ENCODE measurements around the gene RTRAF.
A peak's percentile ranks its signal among the peaks of the same experiment; 100 is the strongest.

The RTRAF gene

DNA sequence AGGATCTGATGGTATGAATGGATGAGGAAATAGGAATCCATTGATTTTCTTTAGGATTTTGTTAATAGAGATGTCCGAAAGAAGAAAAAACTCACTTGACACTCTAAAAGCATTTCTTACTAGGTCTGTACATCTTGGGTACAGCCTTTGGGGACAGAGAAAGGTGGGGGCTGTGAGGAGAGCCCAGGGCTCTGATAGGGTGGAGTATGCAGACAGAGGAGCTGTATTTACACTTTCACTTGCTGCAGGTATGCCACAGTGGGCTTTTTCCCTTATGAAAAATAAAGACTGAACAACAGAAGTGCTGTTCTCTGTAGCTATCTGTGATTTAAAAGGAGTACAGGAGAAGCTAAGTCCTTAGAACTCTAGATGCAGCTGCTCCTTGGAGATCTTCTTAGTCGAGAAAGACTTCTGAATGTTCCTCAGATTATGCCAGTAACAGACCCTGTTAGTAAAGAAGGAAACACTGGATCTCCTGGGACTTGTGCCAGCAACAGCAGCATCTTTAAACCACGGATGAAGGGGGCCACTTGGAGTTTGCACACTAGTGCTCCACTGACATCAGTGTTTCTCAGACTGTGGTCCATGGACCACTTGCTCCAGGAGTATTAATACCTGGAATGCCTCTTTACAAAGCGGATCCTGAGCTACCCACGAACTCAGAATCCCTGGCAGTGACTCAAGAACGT, 19.4 kb upstream of the RTRAF start:
- Histone ChIP-seq H3K4me3 (ENCODE audit: low read length) (no peak overlapping the region), H3K9me3 (ENCODE audit: low read length) (no peaks in the 10 kb centered on the region), H3K4me1 (ENCODE audit: insufficient read depth, low read length) (no peaks in the 10 kb centered on the region), H3K36me3 (ENCODE audit: insufficient read depth, low read length) (no peaks in the 10 kb centered on the region), H2AFZ (ENCODE audit: low read depth, low read length) (no peak overlapping the region), H3K27me3 (ENCODE audit: insufficient read depth, low read length) (no peaks in the 10 kb centered on the region)

DNA sequence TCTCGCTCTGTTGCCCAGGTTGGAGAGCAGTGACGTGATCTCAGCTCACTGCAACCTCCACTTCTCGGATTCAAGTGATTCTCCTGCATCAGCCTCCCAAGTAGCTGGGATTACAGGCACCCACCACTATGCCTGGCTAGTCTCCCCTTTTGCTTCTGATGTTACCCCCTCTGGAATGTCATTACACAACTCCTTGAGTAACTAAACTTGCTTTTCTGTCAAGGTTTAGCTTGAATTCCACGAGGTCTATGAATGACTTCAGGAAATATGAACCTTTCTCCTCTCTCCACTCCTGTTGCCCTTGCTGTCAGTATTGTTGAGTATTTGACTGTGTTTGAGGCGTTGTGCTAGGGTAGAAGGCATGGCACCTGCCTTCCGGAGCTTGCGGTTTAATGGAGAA, 16.8 kb upstream of the RTRAF start:
- no peak overlapping the region for H2AFZ ChIP-seq (ENCODE audit: low read depth, low read length)
- no peak overlapping the region for H3K4me3 ChIP-seq (ENCODE audit: low read length)
- no peaks in the 10 kb centered on the region for H3K4me1 ChIP-seq (ENCODE audit: insufficient read depth, low read length)
- H3K36me3 ChIP-seq (ENCODE audit: insufficient read depth, low read length) = no peaks in the 10 kb centered on the region
- no peaks in the 10 kb centered on the region for H3K9me3 ChIP-seq (ENCODE audit: low read length)
- no peaks in the 10 kb centered on the region for H3K27me3 ChIP-seq (ENCODE audit: insufficient read depth, low read length)

DNA sequence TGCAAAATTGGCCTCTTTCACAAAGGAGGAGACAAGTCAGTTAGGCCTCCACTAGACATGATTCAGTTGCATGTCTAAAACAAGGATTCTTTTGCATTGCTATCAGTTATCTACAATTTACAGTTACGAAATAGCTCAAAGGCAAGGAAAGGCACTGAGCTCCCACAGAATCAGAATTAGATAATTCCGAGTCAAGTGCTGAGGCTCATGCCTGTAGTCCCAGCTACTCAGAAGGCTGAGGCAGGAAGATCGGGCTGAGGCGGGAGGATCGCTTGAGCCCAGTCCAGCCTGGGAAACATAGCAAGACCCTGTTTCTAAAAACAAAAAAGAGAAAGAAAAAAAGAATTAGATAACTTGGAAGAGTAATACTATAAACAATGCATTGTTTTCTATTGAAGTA, 12.3 kb upstream of the RTRAF start:
- H3K27me3 ChIP-seq (ENCODE audit: insufficient read depth, low read length) = no peaks in the 10 kb centered on the region
- H3K4me1 ChIP-seq (ENCODE audit: insufficient read depth, low read length) = no peaks in the 10 kb centered on the region
- H3K4me3 ChIP-seq (ENCODE audit: low read length) = no peak overlapping the region
- H2AFZ ChIP-seq (ENCODE audit: low read depth, low read length) = no peak overlapping the region
- H3K9me3 ChIP-seq (ENCODE audit: low read length) = no peaks in the 10 kb centered on the region
- no peaks in the 10 kb centered on the region for H3K36me3 ChIP-seq (ENCODE audit: insufficient read depth, low read length)

DNA sequence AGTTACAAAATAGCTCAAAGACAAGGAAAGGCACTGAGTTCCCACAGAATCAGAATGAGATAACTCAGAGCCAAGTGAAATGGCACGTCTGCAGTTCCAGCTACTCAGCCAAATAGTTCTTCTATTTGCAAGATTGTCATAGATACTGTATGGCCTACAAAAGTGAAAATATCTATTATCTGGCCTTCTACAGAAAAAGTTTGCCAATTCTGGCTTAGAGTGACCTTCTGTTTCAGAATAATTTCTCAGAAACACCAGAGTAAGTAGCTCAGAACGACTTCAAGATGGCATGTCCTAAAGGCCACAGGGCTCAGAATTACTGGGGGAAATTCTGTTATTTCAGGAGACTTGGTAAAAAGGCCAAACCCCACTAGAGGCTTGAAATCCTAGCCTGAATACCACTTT, 10.7 kb upstream of the RTRAF start:
- no peak overlapping the region for H2AFZ ChIP-seq (ENCODE audit: low read depth, low read length)
- H3K9me3 ChIP-seq (ENCODE audit: low read length) = peaks cover 3% of the 10 kb centered on the region
- no peaks in the 10 kb centered on the region for H3K4me1 ChIP-seq (ENCODE audit: insufficient read depth, low read length)
- H3K4me3 ChIP-seq (ENCODE audit: low read length) = no peak overlapping the region
- no peaks in the 10 kb centered on the region for H3K36me3 ChIP-seq (ENCODE audit: insufficient read depth, low read length)
- H3K27me3 ChIP-seq (ENCODE audit: insufficient read depth, low read length) = no peaks in the 10 kb centered on the region

DNA sequence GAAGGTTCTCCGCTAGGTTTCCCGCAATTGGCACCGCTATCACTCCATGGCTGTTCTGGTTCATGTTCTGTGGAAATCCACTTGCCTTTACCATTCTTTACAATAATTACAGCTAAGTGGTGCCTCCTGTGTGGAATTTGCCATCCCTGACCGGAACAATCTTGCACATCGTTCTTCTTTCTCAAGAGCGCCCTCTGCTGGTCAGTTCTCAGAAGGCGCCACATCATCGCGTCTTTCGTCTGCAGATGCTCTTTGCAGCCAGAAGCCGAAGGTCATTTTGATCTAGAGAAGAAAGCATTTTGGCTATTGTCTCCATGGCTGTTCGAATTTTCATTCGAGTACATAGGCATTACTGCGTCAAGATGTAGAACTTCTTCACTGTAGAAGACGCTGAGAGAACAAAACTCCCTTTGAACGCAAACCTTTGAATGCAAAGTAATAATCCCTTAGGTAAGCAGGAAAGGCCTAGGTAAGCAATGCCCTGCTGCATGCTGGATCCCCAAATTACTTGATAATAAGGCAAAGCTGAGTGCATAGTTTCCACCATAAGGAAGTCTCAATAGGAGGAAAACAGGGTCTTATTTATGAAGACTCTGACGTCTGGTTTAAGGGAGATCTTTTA, 10.1 kb upstream of the RTRAF start:
- no peak overlapping the region for H3K4me3 ChIP-seq (ENCODE audit: low read length)
- no peaks in the 10 kb centered on the region for H3K36me3 ChIP-seq (ENCODE audit: insufficient read depth, low read length)
- H2AFZ ChIP-seq (ENCODE audit: low read depth, low read length) = no peak overlapping the region
- no peaks in the 10 kb centered on the region for H3K4me1 ChIP-seq (ENCODE audit: insufficient read depth, low read length)
- H3K9me3 ChIP-seq (ENCODE audit: low read length) = peaks cover 3% of the 10 kb centered on the region
- H3K27me3 ChIP-seq (ENCODE audit: insufficient read depth, low read length) = no peaks in the 10 kb centered on the region

DNA sequence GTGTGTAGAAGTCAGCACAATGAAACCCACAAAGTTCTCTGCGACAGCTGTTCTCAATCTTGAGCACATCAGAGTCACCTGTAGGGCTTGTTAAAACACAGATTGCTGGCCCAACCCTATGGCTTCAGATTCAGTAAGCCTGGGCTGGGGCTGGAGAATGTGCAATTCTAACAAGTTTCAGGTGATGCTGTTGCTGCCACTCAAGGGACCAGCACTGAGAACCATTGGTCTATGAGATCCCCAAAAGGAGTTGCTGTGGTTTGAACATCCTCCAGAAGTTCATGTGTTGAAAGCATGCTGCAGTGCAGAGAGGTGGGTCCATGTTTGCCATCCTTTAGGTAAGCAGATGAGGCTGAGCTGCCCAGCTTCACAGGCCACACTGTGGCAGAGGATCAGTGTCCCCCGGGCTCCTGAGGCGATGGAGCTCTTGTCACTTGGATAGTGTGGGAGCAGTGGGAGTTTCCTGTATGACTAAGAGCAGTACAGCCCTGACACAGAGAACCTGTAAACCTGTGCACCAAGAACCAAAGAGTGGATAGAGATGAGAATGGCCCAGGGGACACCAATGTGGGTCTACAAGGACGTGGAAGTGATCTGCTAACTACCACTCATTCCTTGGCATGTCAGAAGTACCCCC, 8.0 kb upstream of the RTRAF start:
- H3K4me1 ChIP-seq (ENCODE audit: insufficient read depth, low read length) = no peaks in the 10 kb centered on the region
- H3K4me3 ChIP-seq (ENCODE audit: low read length) = no peak overlapping the region
- H2AFZ ChIP-seq (ENCODE audit: low read depth, low read length) = no peak overlapping the region

DNA sequence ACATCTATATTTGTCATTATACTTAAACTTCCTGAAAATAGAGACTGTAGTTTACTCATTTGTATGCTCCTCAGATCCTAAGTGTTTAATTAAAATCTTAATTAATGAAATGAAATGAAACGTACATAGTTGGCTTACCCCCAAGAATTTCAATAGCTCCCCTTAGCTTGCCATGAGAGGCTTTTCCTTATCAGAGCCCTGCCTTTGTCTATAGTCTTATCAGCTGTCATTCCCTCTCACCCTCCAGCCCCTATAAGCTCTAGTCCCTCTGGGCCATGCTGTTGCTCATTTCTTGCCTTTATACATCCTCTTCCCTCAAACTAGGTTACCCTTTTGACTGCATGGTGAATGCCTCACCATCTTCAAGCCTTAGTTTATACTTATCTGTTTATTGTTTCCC, 1.1 kb upstream of the RTRAF start:
- Histone ChIP-seq H3K4me3 (ENCODE audit: low read length) (peak overlapping the region; percentile 78), H3K9me3 (ENCODE audit: low read length) (peaks cover 3% of the 10 kb centered on the region), H3K27me3 (ENCODE audit: insufficient read depth, low read length) (no peaks in the 10 kb centered on the region)

More for the DNA sequence above, 8.0 kb upstream of the RTRAF start:
- no peaks in the 10 kb centered on the region for H3K27me3 ChIP-seq (ENCODE audit: insufficient read depth, low read length)
- H3K9me3 ChIP-seq (ENCODE audit: low read length) = peaks cover 3% of the 10 kb centered on the region
- H3K36me3 ChIP-seq (ENCODE audit: insufficient read depth, low read length) = no peaks in the 10 kb centered on the region

DNA sequence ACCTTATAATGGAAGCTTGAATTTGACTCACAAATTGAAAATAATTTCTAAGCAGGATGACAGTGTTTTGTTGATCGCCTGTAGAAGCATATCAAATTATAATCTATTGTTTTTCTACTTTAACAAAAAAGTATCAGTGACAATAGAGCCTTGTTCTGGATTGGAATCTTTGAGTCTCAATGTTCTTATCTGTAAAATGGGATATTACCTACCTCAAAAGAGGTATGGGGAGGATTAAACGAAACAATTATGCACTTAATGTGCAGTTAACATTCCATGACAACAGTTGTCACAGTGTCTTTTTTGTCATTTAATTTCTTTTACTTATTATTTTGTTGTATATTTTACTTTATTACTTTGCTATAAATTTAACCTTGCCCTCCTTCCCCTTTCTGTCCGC, 1.1 kb downstream of the RTRAF start:
- H3K27me3 ChIP-seq (ENCODE audit: insufficient read depth, low read length) = no peaks in the 10 kb centered on the region
- H3K36me3 ChIP-seq (ENCODE audit: insufficient read depth, low read length) = peaks cover 42% of the 10 kb centered on the region
- H2AFZ ChIP-seq (ENCODE audit: low read depth, low read length) = no peak overlapping the region
- H3K4me1 ChIP-seq (ENCODE audit: insufficient read depth, low read length) = peaks cover 11% of the 10 kb centered on the region
- H3K9me3 ChIP-seq (ENCODE audit: low read length) = no peaks in the 10 kb centered on the region
- peak overlapping the region; percentile 78 for H3K4me3 ChIP-seq (ENCODE audit: low read length)

More for the DNA sequence above, 1.1 kb upstream of the RTRAF start:
- Histone ChIP-seq H3K36me3 (ENCODE audit: insufficient read depth, low read length) (peaks cover 19% of the 10 kb centered on the region), H3K4me1 (ENCODE audit: insufficient read depth, low read length) (peaks cover 11% of the 10 kb centered on the region), H2AFZ (ENCODE audit: low read depth, low read length) (peak overlapping the region; percentile 41)

DNA sequence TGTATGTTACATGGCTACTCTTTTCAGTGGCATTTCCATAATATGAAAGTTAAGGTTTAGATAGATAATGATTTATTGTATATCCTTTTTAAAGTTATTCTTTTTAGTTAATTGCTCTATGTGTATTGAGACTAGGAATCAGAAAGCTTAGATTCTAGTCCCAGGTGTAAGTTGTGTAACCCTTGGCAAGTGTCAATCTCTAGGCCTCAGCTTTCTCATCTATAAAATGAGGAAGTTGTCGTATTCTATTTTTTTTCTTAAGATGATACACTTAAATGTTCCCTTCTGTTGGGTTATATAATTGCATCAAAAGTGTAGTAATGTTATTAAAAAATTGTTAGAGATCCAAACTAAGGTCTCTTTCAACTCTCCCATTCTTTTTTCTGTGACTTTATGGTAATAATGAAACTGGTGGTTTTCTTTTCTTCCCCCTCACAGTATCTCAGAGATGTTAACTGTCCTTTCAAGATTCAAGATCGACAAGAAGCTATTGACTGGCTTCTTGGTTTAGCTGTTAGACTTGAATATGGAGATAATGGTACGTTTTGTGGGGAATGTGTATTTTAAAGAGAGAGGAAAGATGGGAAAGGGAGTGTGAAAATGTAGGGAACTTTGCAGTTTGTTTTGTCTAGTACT, 4.1 kb downstream of the RTRAF start:
- H3K27me3 ChIP-seq (ENCODE audit: insufficient read depth, low read length) = no peaks in the 10 kb centered on the region
- H3K9me3 ChIP-seq (ENCODE audit: low read length) = no peaks in the 10 kb centered on the region
- no peak overlapping the region for H2AFZ ChIP-seq (ENCODE audit: low read depth, low read length)
- no peak overlapping the region for H3K4me3 ChIP-seq (ENCODE audit: low read length)
- peaks cover 66% of the 10 kb centered on the region for H3K36me3 ChIP-seq (ENCODE audit: insufficient read depth, low read length)
- H3K4me1 ChIP-seq (ENCODE audit: insufficient read depth, low read length) = peaks cover 9% of the 10 kb centered on the region

DNA sequence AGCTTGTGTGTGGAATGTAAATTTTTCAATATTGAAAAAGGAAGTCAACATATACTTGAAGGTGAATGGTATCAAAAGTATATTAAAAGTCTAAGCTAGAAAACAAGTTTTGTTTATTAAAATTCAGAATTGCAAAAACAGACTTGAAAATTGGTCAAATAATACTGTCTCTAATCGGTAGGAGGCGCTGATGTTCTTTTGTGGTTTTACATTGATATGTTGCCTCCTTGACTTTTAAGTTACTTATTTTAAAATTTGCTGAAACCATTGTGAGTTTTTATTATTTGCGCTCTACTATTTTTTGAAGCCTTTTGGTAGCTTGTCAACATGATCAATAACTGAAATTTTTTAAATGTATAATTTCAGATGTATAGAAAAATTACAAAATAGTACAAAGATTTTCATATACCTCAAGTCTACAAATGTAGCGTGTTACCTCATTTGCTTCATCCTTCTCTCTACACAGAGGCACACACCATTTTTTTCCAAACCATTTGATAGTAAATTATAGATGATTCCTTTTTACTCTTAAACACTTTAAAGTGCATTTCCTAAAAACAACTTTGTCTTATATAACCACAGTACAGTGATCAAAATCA, 6.9 kb downstream of the RTRAF start:
- Histone ChIP-seq H3K36me3 (ENCODE audit: insufficient read depth, low read length) (peaks cover 88% of the 10 kb centered on the region), H3K4me3 (ENCODE audit: low read length) (no peak overlapping the region), H3K4me1 (ENCODE audit: insufficient read depth, low read length) (no peaks in the 10 kb centered on the region), H3K27me3 (ENCODE audit: insufficient read depth, low read length) (no peaks in the 10 kb centered on the region), H2AFZ (ENCODE audit: low read depth, low read length) (no peak overlapping the region), H3K9me3 (ENCODE audit: low read length) (no peaks in the 10 kb centered on the region)

DNA sequence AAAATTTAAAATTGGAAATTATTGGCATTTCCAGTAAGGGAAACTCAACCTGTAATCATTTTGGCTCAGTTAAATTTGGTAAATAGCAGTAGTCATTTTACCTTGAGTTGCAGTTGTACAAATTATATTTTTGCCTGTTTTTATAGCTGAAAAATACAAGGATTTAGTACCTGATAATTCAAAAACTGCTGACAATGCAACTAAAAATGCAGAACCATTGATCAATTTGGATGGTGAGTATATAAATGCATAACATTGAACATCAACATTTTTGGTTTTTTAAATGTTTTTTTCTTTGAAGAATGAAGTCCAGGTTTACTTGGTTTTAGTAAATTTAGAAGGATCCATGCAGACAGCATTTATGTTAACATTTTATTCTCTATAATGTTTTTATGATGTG, 9.0 kb downstream of the RTRAF start:
- Histone ChIP-seq H3K4me3 (ENCODE audit: low read length) (no peak overlapping the region), H3K4me1 (ENCODE audit: insufficient read depth, low read length) (no peaks in the 10 kb centered on the region), H3K9me3 (ENCODE audit: low read length) (no peaks in the 10 kb centered on the region), H3K27me3 (ENCODE audit: insufficient read depth, low read length) (no peaks in the 10 kb centered on the region), H2AFZ (ENCODE audit: low read depth, low read length) (no peak overlapping the region), H3K36me3 (ENCODE audit: insufficient read depth, low read length) (peaks cover 89% of the 10 kb centered on the region)

DNA sequence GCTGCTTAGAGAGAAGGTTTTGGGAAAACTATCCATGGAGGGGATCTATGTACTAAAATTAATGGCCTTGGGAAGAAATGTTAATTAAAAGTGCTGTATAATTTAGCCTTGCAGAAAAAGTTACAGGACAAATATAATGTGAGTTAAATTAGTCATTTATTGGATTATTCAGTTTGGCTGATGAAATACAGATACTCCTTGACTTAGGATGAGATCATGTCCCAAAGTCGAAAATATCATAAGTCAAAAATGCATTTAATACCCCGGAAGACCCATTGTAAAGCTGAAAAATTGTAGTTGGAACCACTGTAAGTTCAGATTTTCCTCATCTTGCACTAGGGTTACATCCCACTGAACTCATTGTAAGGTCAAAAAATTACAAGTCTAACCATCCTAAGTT, 9.7 kb downstream of the RTRAF start:
- no peaks in the 10 kb centered on the region for H3K27me3 ChIP-seq (ENCODE audit: insufficient read depth, low read length)
- no peak overlapping the region for H2AFZ ChIP-seq (ENCODE audit: low read depth, low read length)
- H3K9me3 ChIP-seq (ENCODE audit: low read length) = no peaks in the 10 kb centered on the region
- H3K4me3 ChIP-seq (ENCODE audit: low read length) = no peak overlapping the region
- peaks cover 89% of the 10 kb centered on the region for H3K36me3 ChIP-seq (ENCODE audit: insufficient read depth, low read length)
- no peaks in the 10 kb centered on the region for H3K4me1 ChIP-seq (ENCODE audit: insufficient read depth, low read length)

DNA sequence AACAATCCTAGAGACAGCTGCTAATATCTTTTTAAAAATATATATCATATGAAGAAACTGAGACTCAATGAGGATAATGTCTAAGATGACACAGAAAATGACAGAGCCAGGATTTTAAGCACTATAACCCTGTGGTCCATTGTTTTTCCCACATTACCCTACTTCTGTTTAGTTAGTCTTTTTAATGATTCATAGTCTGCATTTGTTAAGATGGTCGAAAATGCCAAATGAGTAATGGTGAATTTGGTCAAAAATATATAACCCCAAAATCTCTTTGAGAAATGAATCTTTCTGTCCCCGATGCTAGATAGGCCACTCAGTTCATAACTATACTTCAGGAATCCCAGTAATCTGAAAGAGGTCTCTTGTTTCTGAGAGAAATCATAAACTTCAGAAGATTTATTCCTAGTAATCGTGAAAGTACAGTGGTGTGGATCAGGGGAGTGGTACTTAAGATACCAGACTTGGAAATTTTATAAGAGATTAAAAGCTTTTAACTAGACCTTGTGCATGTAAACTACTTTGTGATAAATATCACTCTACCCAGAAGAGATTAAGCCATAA, 10.8 kb downstream of the RTRAF start:
- Histone ChIP-seq H2AFZ (ENCODE audit: low read depth, low read length) (no peak overlapping the region), H3K4me3 (ENCODE audit: low read length) (no peak overlapping the region), H3K4me1 (ENCODE audit: insufficient read depth, low read length) (no peaks in the 10 kb centered on the region), H3K9me3 (ENCODE audit: low read length) (no peaks in the 10 kb centered on the region), H3K36me3 (ENCODE audit: insufficient read depth, low read length) (peaks cover 89% of the 10 kb centered on the region), H3K27me3 (ENCODE audit: insufficient read depth, low read length) (no peaks in the 10 kb centered on the region)
